ENCODE measurements around the gene IL10RA. TPM values are rescaled to one million over a fixed set of nuclear protein-coding genes. Genes with fewer than 3 reads are reported as not detected.

IL10RA gene
- total RNA-seq, 1 experiment from 2014 or later, result 0.41 TPM

DNA sequence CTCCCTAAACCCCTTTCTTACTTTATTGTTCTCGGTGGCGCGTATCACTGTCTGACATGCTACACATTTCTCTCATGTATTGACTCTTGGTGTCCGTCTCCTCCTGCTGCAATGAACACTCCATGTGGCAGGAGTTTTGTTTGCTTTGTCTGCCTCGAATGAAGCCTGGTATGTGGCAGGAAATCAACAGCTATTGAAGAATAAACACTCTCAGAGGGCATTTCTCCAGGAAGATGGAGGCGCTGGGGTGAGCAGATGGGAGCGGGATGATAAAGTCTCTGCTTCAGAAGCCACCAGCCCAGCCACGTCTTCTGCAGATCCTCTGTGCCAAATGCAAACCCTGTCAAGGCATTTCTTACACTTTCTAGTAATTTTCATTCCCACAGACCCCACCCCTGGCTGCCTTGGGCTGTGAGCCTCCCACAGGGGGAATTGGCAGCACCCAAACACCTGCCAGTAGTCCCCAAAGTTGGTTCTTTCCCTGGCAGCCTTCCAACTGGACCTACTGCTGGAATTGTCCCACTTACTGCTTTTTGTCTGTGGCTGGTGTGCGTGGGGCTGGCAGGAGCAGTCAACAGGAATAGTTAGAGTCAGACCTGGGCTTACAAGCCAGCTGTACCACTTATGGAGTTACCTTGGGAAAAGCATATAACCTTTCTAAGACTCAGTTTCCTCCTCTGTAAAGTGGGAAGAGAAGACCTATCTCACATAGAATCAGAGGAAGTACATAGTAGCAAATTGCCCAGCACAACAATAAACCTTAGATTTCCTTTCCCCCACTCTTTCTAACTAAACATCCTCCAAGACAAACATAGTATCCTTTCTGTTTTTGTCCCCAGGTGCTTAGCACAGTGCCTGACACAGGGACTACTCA, 13.3 kb upstream of the IL10RA start:
- no peak overlapping the region for H3K27ac ChIP-seq (ENCODE audit: low read length)
- H3K27me3 ChIP-seq (ENCODE audit: control insufficient read depth, insufficient read depth, low read length), result peaks cover 2% of the 10 kb centered on the region; the same call in 1 of the 2 replicates
- in situ Hi-C loops (cut with HindIII; ENCODE audit: low pct_unique_long_range_greater_than_20kb, low sequenced_read_pairs), result no loop called here
- H3K4me3 ChIP-seq (ENCODE audit: low read depth in 2 of 2, low read length in 2 of 2), result no peak overlapping the region
- H3K9me3 ChIP-seq (ENCODE audit: control insufficient read depth, insufficient read depth, low read depth, low read length), result no peaks in the 10 kb centered on the region
- H3K4me1 ChIP-seq (ENCODE audit: control insufficient read depth, insufficient read depth, low read length), result peaks cover 8% of the 10 kb centered on the region; the same call in 1 of the 2 replicates
- CTCF ChIA-PET, result no interaction called here
- BruUV-seq (replicated peaks), result no TSS peak
- intact Hi-C loops (cut with micrococcal nuclease; ENCODE audit: unreplicated experiment), result no loop called here
- ATAC-seq, result peak; percentile 53
- TF ChIP-seq SIN3A (IDR thresholded peaks at IDR 0.05; ENCODE audit: borderline replicate concordance, insufficient read depth, low read depth, low read length), result no peak
- no peak for DNase-seq (ENCODE audit: low read depth, low spot score)
- POLR2A ChIA-PET, result no interaction called here
- H3K36me3 ChIP-seq (ENCODE audit: control insufficient read depth, insufficient read depth, low read length), result no peaks in the 10 kb centered on the region

DNA sequence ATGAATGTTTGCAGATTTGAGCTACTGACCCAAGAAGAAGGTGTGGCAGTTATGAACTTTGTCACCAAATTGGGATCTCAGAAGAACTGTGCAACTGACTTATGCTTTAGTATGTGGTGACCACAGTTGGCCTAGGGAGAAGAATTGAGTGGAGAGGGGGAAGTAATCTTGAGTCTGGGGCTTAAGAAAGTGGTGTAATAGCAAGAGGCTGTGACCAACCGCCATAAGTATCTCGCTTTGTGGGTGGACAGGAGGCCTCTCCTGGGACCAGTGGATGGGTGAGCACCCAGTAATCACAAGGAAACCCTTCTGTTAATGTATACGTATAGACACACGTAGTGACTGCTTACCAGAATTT, 12.7 kb upstream of the IL10RA start:
- no peaks in the 10 kb centered on the region for H3K9me3 ChIP-seq (ENCODE audit: control insufficient read depth, insufficient read depth, low read depth, low read length)
- in situ Hi-C loops (cut with HindIII; ENCODE audit: low pct_unique_long_range_greater_than_20kb, low sequenced_read_pairs), result no loop called here
- ChIA-PET POLR2A (no interaction called here), CTCF (interaction anchor here (1.0 kb wide), 1 partner anchor 27 kb away, joined by 3 read pairs; no protein-coding TSS in a partner anchor)
- peaks cover 2% of the 10 kb centered on the region; the same call in 1 of the 2 replicates for H3K27me3 ChIP-seq (ENCODE audit: control insufficient read depth, insufficient read depth, low read length)
- H3K4me1 ChIP-seq (ENCODE audit: control insufficient read depth, insufficient read depth, low read length), result peaks cover 8% of the 10 kb centered on the region; the same call in 1 of the 2 replicates
- DNase-seq (ENCODE audit: low read depth, low spot score), result no peak
- ATAC-seq, result no peak
- intact Hi-C loops (cut with micrococcal nuclease; ENCODE audit: unreplicated experiment), result no loop called here
- no TSS peak for BruUV-seq (replicated peaks)
- H3K36me3 ChIP-seq (ENCODE audit: control insufficient read depth, insufficient read depth, low read length), result no peaks in the 10 kb centered on the region
- H3K27ac ChIP-seq (ENCODE audit: low read length), result no peak overlapping the region
- H3K4me3 ChIP-seq (ENCODE audit: low read depth in 2 of 2, low read length in 2 of 2), result no peak overlapping the region
- TF ChIP-seq, protein P1, sequence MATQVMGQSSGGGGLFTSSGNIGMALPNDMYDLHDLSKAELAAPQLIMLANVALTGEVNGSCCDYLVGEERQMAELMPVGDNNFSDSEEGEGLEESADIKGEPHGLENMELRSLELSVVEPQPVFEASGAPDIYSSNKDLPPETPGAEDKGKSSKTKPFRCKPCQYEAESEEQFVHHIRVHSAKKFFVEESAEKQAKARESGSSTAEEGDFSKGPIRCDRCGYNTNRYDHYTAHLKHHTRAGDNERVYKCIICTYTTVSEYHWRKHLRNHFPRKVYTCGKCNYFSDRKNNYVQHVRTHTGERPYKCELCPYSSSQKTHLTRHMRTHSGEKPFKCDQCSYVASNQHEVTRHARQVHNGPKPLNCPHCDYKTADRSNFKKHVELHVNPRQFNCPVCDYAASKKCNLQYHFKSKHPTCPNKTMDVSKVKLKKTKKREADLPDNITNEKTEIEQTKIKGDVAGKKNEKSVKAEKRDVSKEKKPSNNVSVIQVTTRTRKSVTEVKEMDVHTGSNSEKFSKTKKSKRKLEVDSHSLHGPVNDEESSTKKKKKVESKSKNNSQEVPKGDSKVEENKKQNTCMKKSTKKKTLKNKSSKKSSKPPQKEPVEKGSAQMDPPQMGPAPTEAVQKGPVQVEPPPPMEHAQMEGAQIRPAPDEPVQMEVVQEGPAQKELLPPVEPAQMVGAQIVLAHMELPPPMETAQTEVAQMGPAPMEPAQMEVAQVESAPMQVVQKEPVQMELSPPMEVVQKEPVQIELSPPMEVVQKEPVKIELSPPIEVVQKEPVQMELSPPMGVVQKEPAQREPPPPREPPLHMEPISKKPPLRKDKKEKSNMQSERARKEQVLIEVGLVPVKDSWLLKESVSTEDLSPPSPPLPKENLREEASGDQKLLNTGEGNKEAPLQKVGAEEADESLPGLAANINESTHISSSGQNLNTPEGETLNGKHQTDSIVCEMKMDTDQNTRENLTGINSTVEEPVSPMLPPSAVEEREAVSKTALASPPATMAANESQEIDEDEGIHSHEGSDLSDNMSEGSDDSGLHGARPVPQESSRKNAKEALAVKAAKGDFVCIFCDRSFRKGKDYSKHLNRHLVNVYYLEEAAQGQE (IDR thresholded peaks at IDR 0.05; ENCODE audit: insufficient read depth in 1 of 2, low read depth in 2 of 2, low read length in 1 of 2), result no peak
- TF ChIP-seq, protein P2, sequence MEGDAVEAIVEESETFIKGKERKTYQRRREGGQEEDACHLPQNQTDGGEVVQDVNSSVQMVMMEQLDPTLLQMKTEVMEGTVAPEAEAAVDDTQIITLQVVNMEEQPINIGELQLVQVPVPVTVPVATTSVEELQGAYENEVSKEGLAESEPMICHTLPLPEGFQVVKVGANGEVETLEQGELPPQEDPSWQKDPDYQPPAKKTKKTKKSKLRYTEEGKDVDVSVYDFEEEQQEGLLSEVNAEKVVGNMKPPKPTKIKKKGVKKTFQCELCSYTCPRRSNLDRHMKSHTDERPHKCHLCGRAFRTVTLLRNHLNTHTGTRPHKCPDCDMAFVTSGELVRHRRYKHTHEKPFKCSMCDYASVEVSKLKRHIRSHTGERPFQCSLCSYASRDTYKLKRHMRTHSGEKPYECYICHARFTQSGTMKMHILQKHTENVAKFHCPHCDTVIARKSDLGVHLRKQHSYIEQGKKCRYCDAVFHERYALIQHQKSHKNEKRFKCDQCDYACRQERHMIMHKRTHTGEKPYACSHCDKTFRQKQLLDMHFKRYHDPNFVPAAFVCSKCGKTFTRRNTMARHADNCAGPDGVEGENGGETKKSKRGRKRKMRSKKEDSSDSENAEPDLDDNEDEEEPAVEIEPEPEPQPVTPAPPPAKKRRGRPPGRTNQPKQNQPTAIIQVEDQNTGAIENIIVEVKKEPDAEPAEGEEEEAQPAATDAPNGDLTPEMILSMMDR (IDR thresholded peaks at IDR 0.05), result no peak
- TF ChIP-seq SIN3A (IDR thresholded peaks at IDR 0.05; ENCODE audit: borderline replicate concordance, insufficient read depth, low read depth, low read length) (no peak), TCF7L2 (IDR thresholded peaks at IDR 0.05; ENCODE audit: low read depth, low read length) (no peak), POLR2AphosphoS5 (IDR thresholded peaks at IDR 0.05; ENCODE audit: low read depth, low read length) (no peak)

DNA sequence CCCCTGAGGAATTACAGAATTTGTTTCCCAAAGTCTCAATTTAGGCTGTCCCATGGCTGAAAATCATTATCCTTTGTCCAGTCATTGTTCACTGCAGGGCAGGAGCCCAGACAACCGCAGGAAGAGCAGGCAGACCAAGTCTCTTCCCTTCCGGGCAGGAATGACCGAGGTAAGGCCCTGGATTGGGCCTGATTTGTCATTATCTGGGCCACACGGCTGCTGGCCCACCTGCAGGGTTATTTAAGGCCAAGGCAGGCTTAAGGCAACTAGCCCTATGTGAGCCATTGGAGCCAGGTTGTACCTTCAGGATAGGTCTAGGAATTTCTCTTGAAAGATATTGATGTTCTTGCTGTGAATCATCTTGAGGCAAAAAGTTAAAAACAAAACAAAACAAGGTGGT, 9.7 kb upstream of the IL10RA start:
- no peak for TF ChIP-seq POLR2AphosphoS5 (IDR thresholded peaks at IDR 0.05; ENCODE audit: low read depth, low read length)
- TF ChIP-seq, protein P1 (IDR thresholded peaks at IDR 0.05; ENCODE audit: insufficient read depth in 1 of 2, low read depth in 2 of 2, low read length in 1 of 2), result no peak
- no peak for TF ChIP-seq SIN3A (IDR thresholded peaks at IDR 0.05; ENCODE audit: borderline replicate concordance, insufficient read depth, low read depth, low read length)
- TF ChIP-seq, protein P2 (IDR thresholded peaks at IDR 0.05), result no peak
- TF ChIP-seq TCF7L2 (IDR thresholded peaks at IDR 0.05; ENCODE audit: low read depth, low read length), result no peak
- POLR2A ChIA-PET, result no interaction called here
- Histone ChIP-seq H3K4me1 (ENCODE audit: control insufficient read depth, insufficient read depth, low read length) (peaks cover 8% of the 10 kb centered on the region; the same call in 1 of the 2 replicates), H3K4me3 (ENCODE audit: low read depth in 2 of 2, low read length in 2 of 2) (no peak overlapping the region), H3K27ac (ENCODE audit: low read length) (no peak overlapping the region), H3K36me3 (ENCODE audit: control insufficient read depth, insufficient read depth, low read length) (no peaks in the 10 kb centered on the region), H3K27me3 (ENCODE audit: control insufficient read depth, insufficient read depth, low read length) (peaks cover 14% of the 10 kb centered on the region), H3K9me3 (ENCODE audit: control insufficient read depth, insufficient read depth, low read depth, low read length) (no peaks in the 10 kb centered on the region)
- in situ Hi-C loops (cut with HindIII; ENCODE audit: low pct_unique_long_range_greater_than_20kb, low sequenced_read_pairs), result no loop called here
- CTCF ChIA-PET, result no interaction called here
- DNase-seq (ENCODE audit: low read depth, low spot score) (no peak), ATAC-seq (no peak)
- intact Hi-C loops (cut with micrococcal nuclease; ENCODE audit: unreplicated experiment), result no loop called here
- no TSS peak for BruUV-seq (replicated peaks)

All from Panc1 (cell line).